Measurements from ENCODE around the gene TRAF3. TPM values are rescaled to one million over a fixed set of nuclear protein-coding genes. Genes with fewer than 3 reads are reported as not detected.

TRAF3 gene
- total RNA-seq, 1 experiment from 2014 or later = 37.6 TPM

- in situ Hi-C loops (cut with HindIII; ENCODE audit: low pct_unique_long_range_greater_than_20kb, low sequenced_read_pairs) (no loop called here), intact Hi-C loops (cut with micrococcal nuclease; ENCODE audit: unreplicated experiment) (no loop called here)
- Histone ChIP-seq H3K4me3 (ENCODE audit: low read depth in 2 of 2, low read length in 2 of 2) (no peak overlapping the region), H3K4me1 (ENCODE audit: control insufficient read depth, insufficient read depth, low read length) (no peaks in the 10 kb centered on the region; the same call in 1 of the 2 replicates), H3K36me3 (ENCODE audit: control insufficient read depth, insufficient read depth, low read length) (no peaks in the 10 kb centered on the region), H3K27ac (ENCODE audit: low read length) (no peak overlapping the region), H3K27me3 (ENCODE audit: control insufficient read depth, insufficient read depth, low read length) (no peaks in the 10 kb centered on the region), H3K9me3 (ENCODE audit: control insufficient read depth, insufficient read depth, low read depth, low read length) (no peaks in the 10 kb centered on the region)
- TF ChIP-seq POLR2AphosphoS5 (IDR thresholded peaks at IDR 0.05; ENCODE audit: low read depth, low read length) = no peak
- no peak for TF ChIP-seq TCF7L2 (IDR thresholded peaks at IDR 0.05; ENCODE audit: low read depth, low read length)
- TF ChIP-seq CTCF (IDR thresholded peaks at IDR 0.05) = no peak
- no peak for TF ChIP-seq REST (IDR thresholded peaks at IDR 0.05; ENCODE audit: insufficient read depth in 1 of 2, low read depth in 2 of 2, low read length in 1 of 2)
- TF ChIP-seq SIN3A (IDR thresholded peaks at IDR 0.05; ENCODE audit: borderline replicate concordance, insufficient read depth, low read depth, low read length) = no peak
- DNase-seq (ENCODE audit: low read depth, low spot score) (no peak), ATAC-seq (peak; percentile 20; the same call in 1 of the 2 replicates)
- no TSS peak for BruUV-seq (replicated peaks)
- ChIA-PET POLR2A (no interaction called here), CTCF (no interaction called here)
Observed at GRCh38 chr14:102931580-102932285, 154.5 kb downstream of the TRAF3 start.

GRCh38 chr14:102932484-102933248, 155.4 kb downstream of the TRAF3 start:
- DNase-seq (ENCODE audit: low read depth, low spot score) (no peak), ATAC-seq (no peak)
- Histone ChIP-seq H3K9me3 (ENCODE audit: control insufficient read depth, insufficient read depth, low read depth, low read length) (no peaks in the 10 kb centered on the region), H3K4me3 (ENCODE audit: low read depth in 2 of 2, low read length in 2 of 2) (no peak overlapping the region), H3K36me3 (ENCODE audit: control insufficient read depth, insufficient read depth, low read length) (no peaks in the 10 kb centered on the region), H3K27me3 (ENCODE audit: control insufficient read depth, insufficient read depth, low read length) (no peaks in the 10 kb centered on the region), H3K27ac (ENCODE audit: low read length) (no peak overlapping the region), H3K4me1 (ENCODE audit: control insufficient read depth, insufficient read depth, low read length) (no peaks in the 10 kb centered on the region; the same call in 1 of the 2 replicates)
- no TSS peak for BruUV-seq (replicated peaks)
- in situ Hi-C loops (cut with HindIII; ENCODE audit: low pct_unique_long_range_greater_than_20kb, low sequenced_read_pairs) (no loop called here), intact Hi-C loops (cut with micrococcal nuclease; ENCODE audit: unreplicated experiment) (no loop called here)
- CTCF ChIA-PET = no interaction called here
- TF ChIP-seq SIN3A (IDR thresholded peaks at IDR 0.05; ENCODE audit: borderline replicate concordance, insufficient read depth, low read depth, low read length) = no peak
- TF ChIP-seq TCF7L2 (IDR thresholded peaks at IDR 0.05; ENCODE audit: low read depth, low read length) = no peak
- no peak for TF ChIP-seq REST (IDR thresholded peaks at IDR 0.05; ENCODE audit: insufficient read depth in 1 of 2, low read depth in 2 of 2, low read length in 1 of 2)
- no peak for TF ChIP-seq POLR2AphosphoS5 (IDR thresholded peaks at IDR 0.05; ENCODE audit: low read depth, low read length)
- no peak for TF ChIP-seq CTCF (IDR thresholded peaks at IDR 0.05)
- POLR2A ChIA-PET = no interaction called here

Data from Panc1 (cell line).